Measurements from ENCODE around the gene CCR5AS.

The CCR5AS gene

DNA sequence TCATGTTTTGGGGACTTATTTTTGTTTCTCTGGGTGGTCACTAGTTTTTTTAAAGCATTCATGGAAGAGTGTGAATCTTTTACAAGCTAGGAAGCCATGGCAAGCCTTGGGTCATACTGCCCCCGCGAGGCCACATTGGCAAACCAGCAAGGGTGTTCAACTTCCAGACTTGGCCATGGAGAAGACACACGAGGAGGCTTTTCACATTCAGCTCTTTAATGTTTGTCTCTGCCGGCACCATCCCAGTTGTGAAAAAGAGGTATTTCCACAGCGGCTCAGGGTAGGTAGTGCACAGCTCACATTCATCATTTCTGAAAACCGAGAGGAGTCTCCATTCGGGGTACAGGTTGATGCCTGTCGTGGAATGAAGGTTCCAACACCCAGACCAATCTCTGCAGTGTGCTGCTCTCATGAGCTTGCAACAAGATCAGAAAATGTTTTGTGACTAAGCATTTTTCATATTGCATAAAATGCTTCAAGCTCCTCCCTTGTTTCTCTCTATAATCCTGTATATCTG, 28.4 kb downstream of the CCR5AS start:
- Histone ChIP-seq H3K9me3 (ENCODE audit: low read depth) (no peaks in the 10 kb centered on the region), H3K27me3 (replicated peaks; ENCODE audit: insufficient read depth) (peaks cover 57% of the 10 kb centered on the region), H4K20me1 (ENCODE audit: insufficient read depth) (no peaks in the 10 kb centered on the region), H3K9ac (no peak overlapping the region), H3K4me2 (ENCODE audit: unreplicated experiment) (no peak overlapping the region), H3K79me2 (ENCODE audit: insufficient read depth) (no peaks in the 10 kb centered on the region), H2AFZ (no peak overlapping the region), H3F3A (ENCODE audit: insufficient read depth) (no peaks in the 10 kb centered on the region), H3K4me3 (no peak overlapping the region), H3K27ac (no peak overlapping the region), H3K9me2 (ENCODE audit: insufficient read depth) (no peaks in the 10 kb centered on the region), H3K36me3 (ENCODE audit: low read depth) (no peaks in the 10 kb centered on the region), H3K4me1 (ENCODE audit: insufficient read depth) (no peaks in the 10 kb centered on the region)
- peak; percentile 78 for DNase-seq
- no peak for TF ChIP-seq EZH2 (IDR thresholded peaks at IDR 0.05; ENCODE audit: insufficient read depth, poor library complexity, severe bottlenecking)
- no peak for TF ChIP-seq EZH2phosphoT487 (IDR thresholded peaks at IDR 0.05; ENCODE audit: insufficient read depth, low read depth)
- 17 to 20% methylated on average over 8 of the region's 8 CpGs for WGBS, 2 experiments (ENCODE audit: low coverage in 1 of 2, low lambda C conversion rate in 2 of 2, missing lambda C conversion rate in 2 of 2)
- in situ Hi-C loops (cut with MboI): no loop called here

DNA sequence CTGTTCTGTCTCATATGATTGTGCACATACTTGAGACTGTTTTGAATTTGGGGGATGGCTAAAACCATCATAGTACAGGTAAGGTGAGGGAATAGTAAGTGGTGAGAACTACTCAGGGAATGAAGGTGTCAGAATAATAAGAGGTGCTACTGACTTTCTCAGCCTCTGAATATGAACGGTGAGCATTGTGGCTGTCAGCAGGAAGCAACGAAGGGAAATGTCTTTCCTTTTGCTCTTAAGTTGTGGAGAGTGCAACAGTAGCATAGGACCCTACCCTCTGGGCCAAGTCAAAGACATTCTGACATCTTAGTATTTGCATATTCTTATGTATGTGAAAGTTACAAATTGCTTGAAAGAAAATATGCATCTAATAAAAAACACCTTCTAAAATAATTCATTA, 31.1 kb downstream of the CCR5AS start:
- TF ChIP-seq EZH2phosphoT487 (IDR thresholded peaks at IDR 0.05; ENCODE audit: insufficient read depth, low read depth) (no peak), EZH2 (IDR thresholded peaks at IDR 0.05; ENCODE audit: insufficient read depth, poor library complexity, severe bottlenecking) (no peak)
- DNase-seq: no peak
- in situ Hi-C loops (cut with MboI): no loop called here
- H3K9ac ChIP-seq: no peak overlapping the region
- peaks cover 55% of the 10 kb centered on the region for H3K27me3 ChIP-seq (replicated peaks; ENCODE audit: insufficient read depth)
- no peaks in the 10 kb centered on the region for H3K9me2 ChIP-seq (ENCODE audit: insufficient read depth)
- no peak overlapping the region for H3K4me3 ChIP-seq
- H3K79me2 ChIP-seq (ENCODE audit: insufficient read depth): no peaks in the 10 kb centered on the region
- H2AFZ ChIP-seq: no peak overlapping the region
- H3K27ac ChIP-seq: no peak overlapping the region
- H3K4me1 ChIP-seq (ENCODE audit: insufficient read depth): no peaks in the 10 kb centered on the region
- no peaks in the 10 kb centered on the region for H4K20me1 ChIP-seq (ENCODE audit: insufficient read depth)
- H3K9me3 ChIP-seq (ENCODE audit: low read depth): no peaks in the 10 kb centered on the region
- no peaks in the 10 kb centered on the region for H3F3A ChIP-seq (ENCODE audit: insufficient read depth)
- no peaks in the 10 kb centered on the region for H3K36me3 ChIP-seq (ENCODE audit: low read depth)
- WGBS, 2 experiments (ENCODE audit: low coverage in 1 of 2, low lambda C conversion rate in 2 of 2, missing lambda C conversion rate in 2 of 2): 34 to 50% methylated on average over 2 of the region's 2 CpGs
- H3K4me2 ChIP-seq (ENCODE audit: unreplicated experiment): no peak overlapping the region

- H3K9me2 ChIP-seq (ENCODE audit: insufficient read depth): no peaks in the 10 kb centered on the region
- 51 to 56% methylated on average over 2 of the region's 2 CpGs for WGBS, 2 experiments (ENCODE audit: low coverage in 1 of 2, low lambda C conversion rate in 2 of 2, missing lambda C conversion rate in 2 of 2)
Measured at GRCh38 chr3:46375218-46375617, 31.6 kb downstream of the CCR5AS start.

DNA sequence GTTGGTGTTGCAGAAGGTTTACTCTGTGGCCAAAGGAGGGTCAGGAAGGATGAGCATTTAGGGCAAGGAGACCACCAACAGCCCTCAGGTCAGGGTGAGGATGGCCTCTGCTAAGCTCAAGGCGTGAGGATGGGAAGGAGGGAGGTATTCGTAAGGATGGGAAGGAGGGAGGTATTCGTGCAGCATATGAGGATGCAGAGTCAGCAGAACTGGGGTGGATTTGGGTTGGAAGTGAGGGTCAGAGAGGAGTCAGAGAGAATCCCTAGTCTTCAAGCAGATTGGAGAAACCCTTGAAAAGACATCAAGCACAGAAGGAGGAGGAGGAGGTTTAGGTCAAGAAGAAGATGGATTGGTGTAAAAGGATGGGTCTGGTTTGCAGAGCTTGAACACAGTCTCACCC, 32.1 kb downstream of the CCR5AS start:
- Histone ChIP-seq H3K27me3 (replicated peaks; ENCODE audit: insufficient read depth) (peaks cover 57% of the 10 kb centered on the region), H3K4me2 (ENCODE audit: unreplicated experiment) (no peak overlapping the region), H3K4me3 (no peak overlapping the region), H3K4me1 (ENCODE audit: insufficient read depth) (no peaks in the 10 kb centered on the region), H2AFZ (no peak overlapping the region), H3K79me2 (ENCODE audit: insufficient read depth) (no peaks in the 10 kb centered on the region), H3K9ac (no peak overlapping the region), H3F3A (ENCODE audit: insufficient read depth) (no peaks in the 10 kb centered on the region), H3K9me2 (ENCODE audit: insufficient read depth) (no peaks in the 10 kb centered on the region), H3K36me3 (ENCODE audit: low read depth) (no peaks in the 10 kb centered on the region), H4K20me1 (ENCODE audit: insufficient read depth) (no peaks in the 10 kb centered on the region), H3K27ac (no peak overlapping the region), H3K9me3 (ENCODE audit: low read depth) (no peaks in the 10 kb centered on the region)
- TF ChIP-seq EZH2 (IDR thresholded peaks at IDR 0.05; ENCODE audit: insufficient read depth, poor library complexity, severe bottlenecking) (no peak), EZH2phosphoT487 (IDR thresholded peaks at IDR 0.05; ENCODE audit: insufficient read depth, low read depth) (no peak)
- in situ Hi-C loops (cut with MboI): loop anchor here (25.0 kb wide), 2 partner anchors 437 to 612 kb away; partner anchors contain the start of gene CXCR6
- 56 to 69% methylated on average over 3 of the region's 3 CpGs for WGBS, 2 experiments (ENCODE audit: low coverage in 1 of 2, low lambda C conversion rate in 2 of 2, missing lambda C conversion rate in 2 of 2)
- no peak for DNase-seq

More at GRCh38 chr3:46375218-46375617, 31.6 kb downstream of the CCR5AS start:
- H3K4me3 ChIP-seq: no peak overlapping the region
- in situ Hi-C loops (cut with MboI): no loop called here
- peaks cover 56% of the 10 kb centered on the region for H3K27me3 ChIP-seq (replicated peaks; ENCODE audit: insufficient read depth)
- no peak overlapping the region for H3K27ac ChIP-seq
- no peak overlapping the region for H3K9ac ChIP-seq
- H3K79me2 ChIP-seq (ENCODE audit: insufficient read depth): no peaks in the 10 kb centered on the region
- H3F3A ChIP-seq (ENCODE audit: insufficient read depth): no peaks in the 10 kb centered on the region
- H3K36me3 ChIP-seq (ENCODE audit: low read depth): no peaks in the 10 kb centered on the region
- H4K20me1 ChIP-seq (ENCODE audit: insufficient read depth): no peaks in the 10 kb centered on the region
- H3K9me3 ChIP-seq (ENCODE audit: low read depth): no peaks in the 10 kb centered on the region
- H3K4me1 ChIP-seq (ENCODE audit: insufficient read depth): no peaks in the 10 kb centered on the region
- TF ChIP-seq EZH2phosphoT487 (IDR thresholded peaks at IDR 0.05; ENCODE audit: insufficient read depth, low read depth) (no peak), EZH2 (IDR thresholded peaks at IDR 0.05; ENCODE audit: insufficient read depth, poor library complexity, severe bottlenecking) (no peak)
- no peak overlapping the region for H3K4me2 ChIP-seq (ENCODE audit: unreplicated experiment)
- DNase-seq: no peak
- no peak overlapping the region for H2AFZ ChIP-seq

All from GM23248 (cell line).